ENCODE results near the gene NPTN. TPM values are rescaled to one million over a fixed set of nuclear protein-coding genes. Genes with fewer than 3 reads are reported as not detected.

Gene NPTN
- polyA plus RNA-seq, 1 donor (not counting 4 experiments of a cell fraction or from before 2014, with no cell fraction given), result 223 TPM

- Histone ChIP-seq H3K4me2 (ENCODE audit: control insufficient read depth, extremely low read depth, insufficient read depth, low read depth, low read length) (no peak overlapping the region), H3K9me1 (ENCODE audit: control insufficient read depth, extremely low read depth, insufficient read depth, low read length) (no peaks in the 10 kb centered on the region), H4K20me1 (ENCODE audit: control insufficient read depth, extremely low read depth, insufficient read depth, low read length) (peaks cover 11% of the 10 kb centered on the region), H3K36me3 (ENCODE audit: control insufficient read depth in 2 of 2, extremely low read depth in 1 of 2, insufficient read depth in 2 of 2, low read length in 2 of 2) (peaks cover 0 to 4% of the 10 kb centered on the region in 2 experiments), H3K79me2 (ENCODE audit: control insufficient read depth, insufficient read depth, low read length) (peaks cover 99% of the 10 kb centered on the region), H2AFZ (ENCODE audit: control insufficient read depth, low read length) (no peak overlapping the region), H3K27me3 (ENCODE audit: control insufficient read depth, extremely low read depth, insufficient read depth, low read length) (no peaks in the 10 kb centered on the region), H3K27ac (ENCODE audit: control insufficient read depth, insufficient read depth, low read length) (no peak overlapping the region), H3K9ac (ENCODE audit: control insufficient read depth, extremely low read depth, insufficient read depth, low read length) (no peak overlapping the region), H3K9me3 (ENCODE audit: control insufficient read depth, low read depth, low read length) (no peaks in the 10 kb centered on the region), H3K4me3 (ENCODE audit: control insufficient read depth in 2 of 3, extremely low read depth in 1 of 3, insufficient read depth in 2 of 3, low read depth in 1 of 3, low read length in 3 of 3) (no peak overlapping the region), H3K4me1 (ENCODE audit: control insufficient read depth, extremely low read depth, insufficient read depth, low read length) (peaks cover 17% of the 10 kb centered on the region)
- dilution Hi-C loops (cut with MboI; ENCODE audit: extremely low pct_ligation_motif_present, low sequenced_read_pairs), result no loop called here
- DNase-seq (ENCODE audit: low read depth, low spot score) (no peak), FAIRE-seq (no peak)
- no peak for TF ChIP-seq EZH2 (IDR thresholded peaks at IDR 0.05; ENCODE audit: low read length)
- TF ChIP-seq, protein P1, sequence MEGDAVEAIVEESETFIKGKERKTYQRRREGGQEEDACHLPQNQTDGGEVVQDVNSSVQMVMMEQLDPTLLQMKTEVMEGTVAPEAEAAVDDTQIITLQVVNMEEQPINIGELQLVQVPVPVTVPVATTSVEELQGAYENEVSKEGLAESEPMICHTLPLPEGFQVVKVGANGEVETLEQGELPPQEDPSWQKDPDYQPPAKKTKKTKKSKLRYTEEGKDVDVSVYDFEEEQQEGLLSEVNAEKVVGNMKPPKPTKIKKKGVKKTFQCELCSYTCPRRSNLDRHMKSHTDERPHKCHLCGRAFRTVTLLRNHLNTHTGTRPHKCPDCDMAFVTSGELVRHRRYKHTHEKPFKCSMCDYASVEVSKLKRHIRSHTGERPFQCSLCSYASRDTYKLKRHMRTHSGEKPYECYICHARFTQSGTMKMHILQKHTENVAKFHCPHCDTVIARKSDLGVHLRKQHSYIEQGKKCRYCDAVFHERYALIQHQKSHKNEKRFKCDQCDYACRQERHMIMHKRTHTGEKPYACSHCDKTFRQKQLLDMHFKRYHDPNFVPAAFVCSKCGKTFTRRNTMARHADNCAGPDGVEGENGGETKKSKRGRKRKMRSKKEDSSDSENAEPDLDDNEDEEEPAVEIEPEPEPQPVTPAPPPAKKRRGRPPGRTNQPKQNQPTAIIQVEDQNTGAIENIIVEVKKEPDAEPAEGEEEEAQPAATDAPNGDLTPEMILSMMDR (optimal IDR thresholded peaks at IDR 0.05 in 1 of 3, IDR thresholded peaks at IDR 0.05 in 1 of 3, conservative IDR thresholded peaks at IDR 0.05 in 1 of 3; ENCODE audit: extremely low read depth in 1 of 3, insufficient read depth in 2 of 3, low read length in 3 of 3), result no peak
Measured at GRCh38 chr15:73607843-73608242, 25.3 kb downstream of the NPTN start.

- DNase-seq (ENCODE audit: low read depth, low spot score) (no peak), FAIRE-seq (no peak)
- Histone ChIP-seq H3K27me3 (ENCODE audit: control insufficient read depth, extremely low read depth, insufficient read depth, low read length) (no peaks in the 10 kb centered on the region), H3K9me1 (ENCODE audit: control insufficient read depth, extremely low read depth, insufficient read depth, low read length) (peaks cover 2% of the 10 kb centered on the region), H3K4me3 (ENCODE audit: control insufficient read depth in 2 of 3, extremely low read depth in 1 of 3, insufficient read depth in 2 of 3, low read depth in 1 of 3, low read length in 3 of 3) (no peak overlapping the region), H3K36me3 (ENCODE audit: control insufficient read depth in 2 of 2, extremely low read depth in 1 of 2, insufficient read depth in 2 of 2, low read length in 2 of 2) (peaks cover 0 to 4% of the 10 kb centered on the region in 2 experiments), H3K9me3 (ENCODE audit: control insufficient read depth, low read depth, low read length) (no peaks in the 10 kb centered on the region), H2AFZ (ENCODE audit: control insufficient read depth, low read length) (no peak overlapping the region), H3K4me2 (ENCODE audit: control insufficient read depth, extremely low read depth, insufficient read depth, low read depth, low read length) (no peak overlapping the region), H3K4me1 (ENCODE audit: control insufficient read depth, extremely low read depth, insufficient read depth, low read length) (peaks cover 22% of the 10 kb centered on the region), H3K9ac (ENCODE audit: control insufficient read depth, extremely low read depth, insufficient read depth, low read length) (no peak overlapping the region), H4K20me1 (ENCODE audit: control insufficient read depth, extremely low read depth, insufficient read depth, low read length) (peaks cover 13% of the 10 kb centered on the region), H3K27ac (ENCODE audit: control insufficient read depth, insufficient read depth, low read length) (no peak overlapping the region), H3K79me2 (ENCODE audit: control insufficient read depth, insufficient read depth, low read length) (peaks cover 99% of the 10 kb centered on the region)
- dilution Hi-C loops (cut with MboI; ENCODE audit: extremely low pct_ligation_motif_present, low sequenced_read_pairs), result no loop called here
- TF ChIP-seq, protein P1 (optimal IDR thresholded peaks at IDR 0.05 in 1 of 3, IDR thresholded peaks at IDR 0.05 in 1 of 3, conservative IDR thresholded peaks at IDR 0.05 in 1 of 3; ENCODE audit: extremely low read depth in 1 of 3, insufficient read depth in 2 of 3, low read length in 3 of 3), result no peak
- no peak for TF ChIP-seq EZH2 (IDR thresholded peaks at IDR 0.05; ENCODE audit: low read length)
Measured at GRCh38 chr15:73607405-73607804, 25.8 kb downstream of the NPTN start.

Data from keratinocyte (primary cell).